Measurements from ENCODE around the gene ROCK2. TPM values are rescaled to one million over a fixed set of nuclear protein-coding genes. Genes with fewer than 3 reads are reported as not detected.

ROCK2 gene
- total and polyA plus RNA-seq, 2 of the 8 experiments (the other 6 are each of a cell fraction or from before 2014, with no cell fraction given), result 2.7 to 29.0 TPM

- TF ChIP-seq CHD7 (IDR thresholded peaks at IDR 0.05; ENCODE audit: insufficient replicate concordance, low read length), result no peak
- no peak for TF ChIP-seq JUN (IDR thresholded peaks at IDR 0.05; ENCODE audit: low read depth, low read length)
- no peak for TF ChIP-seq CREB1 (IDR thresholded peaks at IDR 0.05)
- no peak for TF ChIP-seq ASH2L (IDR thresholded peaks at IDR 0.05; ENCODE audit: low read length)
- no peak for TF ChIP-seq SUZ12 (IDR thresholded peaks at IDR 0.05; ENCODE audit: low read length)
- TF ChIP-seq SP2 (IDR thresholded peaks at IDR 0.05; ENCODE audit: low read length), result no peak
- TF ChIP-seq MAX (IDR thresholded peaks at IDR 0.05), result no peak
- no peak for TF ChIP-seq KDM1A (IDR thresholded peaks at IDR 0.05; ENCODE audit: borderline replicate concordance, low read length)
- no peak for TF ChIP-seq POU5F1 (IDR thresholded peaks at IDR 0.05; ENCODE audit: low read depth, low read length)
- no peak for TF ChIP-seq TAF7 (optimal IDR thresholded peaks at IDR 0.05; ENCODE audit: borderline replicate concordance, low read depth, low read length)
- TF ChIP-seq SRF (IDR thresholded peaks at IDR 0.05; ENCODE audit: low read depth, low read length), result no peak
Measured at GRCh38 chr2:11213090-11213638, 131.3 kb downstream of the ROCK2 start (continued).

All from H1 (cell line).